ENCODE results near the gene HSD3B7. TPM values are rescaled to one million over a fixed set of nuclear protein-coding genes. Genes with fewer than 3 reads are reported as not detected.

HSD3B7 gene
- total and polyA plus RNA-seq, 12 donors = 3.3 to 13.3 (median 5.7) TPM

DNA sequence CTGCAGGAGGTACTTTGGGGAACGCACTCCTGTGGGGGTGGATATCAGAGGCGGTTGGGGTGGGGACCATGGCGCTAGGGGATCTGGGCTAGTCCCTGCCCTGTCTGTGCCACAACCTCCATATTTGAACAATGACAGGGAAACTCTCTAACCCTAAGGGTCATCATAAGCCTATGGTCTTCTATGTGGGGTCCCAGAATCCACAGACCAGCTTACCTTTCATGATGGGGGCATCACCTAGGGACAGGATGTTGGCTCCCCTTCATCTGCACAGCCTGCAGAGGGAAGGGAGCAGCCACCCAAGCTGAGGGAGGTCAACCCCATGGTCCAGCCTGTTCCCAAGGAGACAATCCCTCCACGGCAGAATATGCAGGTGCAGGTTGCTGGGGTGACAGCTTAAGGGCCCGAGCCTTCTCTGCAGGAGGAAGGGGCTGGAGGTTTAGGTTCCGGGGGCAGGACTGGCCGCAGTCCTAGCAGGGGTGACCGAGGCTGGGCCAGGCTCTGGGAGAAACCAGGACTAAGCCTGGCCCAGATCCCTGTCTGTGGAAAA is 34.4 kb upstream of the HSD3B7 start:
- intact Hi-C loops (cut with DNase I) = loop anchor here in 2 of 10 donors (10.0 kb wide), 2 partner anchors 494 to 924 kb away; partner anchors contain the start of genes ZNF267 (in 1 of the 2) and ZNF843 (in 1 of the 2)
- H3K27me3 ChIP-seq = no peaks in the 10 kb centered on the region
- ATAC-seq = no peak
- H3K4me3 ChIP-seq = peak overlapping the region in 9 of 10 donors; percentile 65 to 100 (median 99)
- no peaks in the 10 kb centered on the region for H3K9me3 ChIP-seq
- peak overlapping the region in 9 of 10 donors; percentile 86 to 98 (median 95) for H3K27ac ChIP-seq
- WGBS, 2 donors = 77 to 81% methylated on average over 8 of the region's 8 CpGs
- DNase-seq = no peak
- peaks cover 6 to 52% (median 42%) of the 10 kb centered on the region in 9 donors for H3K4me1 ChIP-seq
- H3K36me3 ChIP-seq = peaks cover 0 to 19% (median 0%) of the 10 kb centered on the region in 9 donors
- TF ChIP-seq, protein P1, sequence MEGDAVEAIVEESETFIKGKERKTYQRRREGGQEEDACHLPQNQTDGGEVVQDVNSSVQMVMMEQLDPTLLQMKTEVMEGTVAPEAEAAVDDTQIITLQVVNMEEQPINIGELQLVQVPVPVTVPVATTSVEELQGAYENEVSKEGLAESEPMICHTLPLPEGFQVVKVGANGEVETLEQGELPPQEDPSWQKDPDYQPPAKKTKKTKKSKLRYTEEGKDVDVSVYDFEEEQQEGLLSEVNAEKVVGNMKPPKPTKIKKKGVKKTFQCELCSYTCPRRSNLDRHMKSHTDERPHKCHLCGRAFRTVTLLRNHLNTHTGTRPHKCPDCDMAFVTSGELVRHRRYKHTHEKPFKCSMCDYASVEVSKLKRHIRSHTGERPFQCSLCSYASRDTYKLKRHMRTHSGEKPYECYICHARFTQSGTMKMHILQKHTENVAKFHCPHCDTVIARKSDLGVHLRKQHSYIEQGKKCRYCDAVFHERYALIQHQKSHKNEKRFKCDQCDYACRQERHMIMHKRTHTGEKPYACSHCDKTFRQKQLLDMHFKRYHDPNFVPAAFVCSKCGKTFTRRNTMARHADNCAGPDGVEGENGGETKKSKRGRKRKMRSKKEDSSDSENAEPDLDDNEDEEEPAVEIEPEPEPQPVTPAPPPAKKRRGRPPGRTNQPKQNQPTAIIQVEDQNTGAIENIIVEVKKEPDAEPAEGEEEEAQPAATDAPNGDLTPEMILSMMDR (IDR thresholded peaks at IDR 0.05) = no peak

- TF ChIP-seq, protein P1 (IDR thresholded peaks at IDR 0.05) = no peak
- Histone ChIP-seq H3K27ac (peak overlapping the region in 7 of 10 donors; percentile 18 to 96 (median 86)), H3K27me3 (no peaks in the 10 kb centered on the region), H3K36me3 (peaks cover 0 to 19% (median 0%) of the 10 kb centered on the region in 9 donors), H3K9me3 (no peaks in the 10 kb centered on the region), H3K4me1 (peaks cover 6 to 52% (median 42%) of the 10 kb centered on the region in 9 donors), H3K4me3 (no peak overlapping the region)
- DNase-seq = no peak
- 80 to 82% methylated on average over 1 of the region's 1 CpG for WGBS, 2 donors
- ATAC-seq = no peak
- intact Hi-C loops (cut with DNase I) = loop anchor here in 2 of 10 donors (10.0 kb wide), 2 partner anchors 494 to 924 kb away; partner anchors contain the start of genes ZNF267 (in 1 of the 2) and ZNF843 (in 1 of the 2)
Measured at GRCh38 chr16:30951193-30951592, 33.8 kb upstream of the HSD3B7 start.

- intact Hi-C loops (cut with DNase I) = loop anchor here in 2 of 10 donors (10.0 kb wide), 2 partner anchors 493 to 923 kb away; partner anchors contain the start of genes ZNF267 (in 1 of the 2) and ZNF843 (in 1 of the 2)
- no peak overlapping the region for H3K4me3 ChIP-seq
Measured at GRCh38 chr16:30951750-30952149, 33.3 kb upstream of the HSD3B7 start.

DNA sequence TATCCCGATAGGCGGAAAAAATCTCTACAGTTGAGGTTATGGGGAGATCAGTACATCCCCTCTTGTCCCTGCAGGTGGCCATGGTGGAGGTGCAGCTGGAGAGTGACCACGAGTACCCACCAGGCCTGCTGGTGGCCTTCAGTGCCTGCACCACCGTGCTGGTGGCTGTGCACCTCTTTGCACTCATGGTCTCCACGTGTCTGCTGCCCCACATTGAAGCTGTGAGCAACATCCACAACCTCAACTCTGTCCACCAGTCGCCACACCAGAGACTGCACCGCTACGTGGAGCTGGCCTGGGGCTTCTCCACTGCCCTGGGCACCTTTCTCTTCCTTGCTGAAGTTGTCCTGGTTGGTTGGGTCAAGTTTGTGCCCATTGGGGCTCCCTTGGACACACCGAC is 31.9 kb upstream of the HSD3B7 start:
- Histone ChIP-seq H3K9me3 (no peaks in the 10 kb centered on the region), H3K27ac (peak overlapping the region in 5 of 10 donors; percentile 21 to 60 (median 48)), H3K4me1 (peaks cover 6 to 57% (median 49%) of the 10 kb centered on the region in 9 donors), H3K27me3 (no peaks in the 10 kb centered on the region), H3K36me3 (peaks cover 0 to 19% (median 0%) of the 10 kb centered on the region in 9 donors), H3K4me3 (no peak overlapping the region)
- no peak for DNase-seq
- 84 to 85% methylated on average over 9 of the region's 9 CpGs for WGBS, 2 donors
- intact Hi-C loops (cut with DNase I) = loop anchor here in 2 of 10 donors (10.0 kb wide), 2 partner anchors 492 to 922 kb away; partner anchors contain the start of genes ZNF267 (in 1 of the 2) and ZNF843 (in 1 of the 2)
- ATAC-seq = no peak
- TF ChIP-seq, protein P1 (IDR thresholded peaks at IDR 0.05) = no peak

More at GRCh38 chr16:30951750-30952149, 33.3 kb upstream of the HSD3B7 start:
- 17 to 23% methylated on average over 3 of the region's 3 CpGs for WGBS, 2 donors
- ATAC-seq (no peak), DNase-seq (peak; percentile 50 to 68)
- Histone ChIP-seq H3K27ac (peak overlapping the region in 5 of 10 donors; percentile 18 to 96 (median 29)), H3K27me3 (no peaks in the 10 kb centered on the region), H3K36me3 (peaks cover 0 to 19% (median 0%) of the 10 kb centered on the region in 9 donors), H3K4me1 (peaks cover 6 to 57% (median 47%) of the 10 kb centered on the region in 9 donors), H3K9me3 (no peaks in the 10 kb centered on the region)
- TF ChIP-seq, protein P1 (IDR thresholded peaks at IDR 0.05) = no peak

All from heart right ventricle (tissue), 16 donors.